ENCODE data around the gene SNTA1.
"Not testable (repeated sequence)": the region's sequence is repeated elsewhere in the genome, so short reads cannot be mapped to it uniquely, and the experiment has no call there.

Gene SNTA1

DNA sequence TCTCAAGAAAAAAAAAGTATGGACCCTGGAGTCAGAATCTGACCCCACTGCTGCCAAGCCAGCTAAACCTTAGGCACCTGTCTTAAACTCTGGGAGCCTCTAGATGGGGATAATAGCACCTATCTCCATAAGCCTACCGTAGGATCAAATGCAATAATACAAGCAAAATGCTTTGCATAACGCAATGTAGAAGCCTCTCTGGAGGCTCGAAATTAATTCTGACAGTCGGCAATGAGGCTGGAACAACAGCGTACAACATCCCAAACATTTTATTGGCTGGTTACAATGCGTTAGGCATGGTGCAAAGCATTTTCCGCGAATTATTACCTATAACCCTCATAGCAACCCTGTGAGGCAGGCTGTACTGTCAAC, 42.8 kb downstream of the SNTA1 start:
- in situ Hi-C loops (cut with HindIII; ENCODE audit: low sequenced_read_pairs), result no loop called here

DNA sequence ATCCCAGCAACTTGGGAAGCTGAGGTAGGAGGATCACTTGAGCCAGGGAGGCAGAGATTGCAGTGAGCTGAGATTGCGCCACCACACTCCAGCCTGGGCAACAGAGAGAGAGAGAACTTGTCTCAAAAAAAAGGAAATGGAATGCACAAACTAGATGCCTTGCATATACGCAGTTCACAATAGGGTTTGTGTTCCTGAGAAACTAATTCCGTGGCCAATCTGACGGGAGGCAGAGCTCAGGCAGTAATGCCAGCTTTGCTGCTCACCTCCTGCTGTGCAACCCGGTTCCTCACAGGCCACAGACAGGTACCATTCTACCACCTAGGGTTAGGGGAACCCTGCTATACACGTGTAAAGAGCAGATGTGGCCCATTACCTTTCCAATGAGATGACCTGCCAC, 43.6 kb downstream of the SNTA1 start:
- in situ Hi-C loops (cut with HindIII; ENCODE audit: low sequenced_read_pairs), result no loop called here

DNA sequence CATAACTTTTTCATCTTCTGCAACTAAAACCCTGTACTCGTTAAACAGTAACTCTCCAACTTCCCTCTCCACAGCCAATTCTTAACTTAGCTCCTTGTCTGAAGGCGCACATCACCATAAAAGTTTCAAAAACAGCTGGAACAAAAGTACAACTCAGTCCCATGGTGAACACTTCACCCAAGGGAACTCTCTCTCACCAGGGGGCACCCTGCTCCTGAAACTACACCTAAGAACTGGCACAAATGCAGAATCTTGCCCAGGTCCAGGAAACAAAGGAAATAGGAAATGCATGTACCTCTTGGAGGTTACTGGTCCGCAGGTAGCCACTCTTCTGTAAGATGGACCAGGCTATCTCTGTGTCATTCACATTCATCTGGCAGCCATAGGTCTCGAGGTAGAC, 48.8 kb downstream of the SNTA1 start:
- in situ Hi-C loops (cut with HindIII; ENCODE audit: low sequenced_read_pairs), result no loop called here

DNA sequence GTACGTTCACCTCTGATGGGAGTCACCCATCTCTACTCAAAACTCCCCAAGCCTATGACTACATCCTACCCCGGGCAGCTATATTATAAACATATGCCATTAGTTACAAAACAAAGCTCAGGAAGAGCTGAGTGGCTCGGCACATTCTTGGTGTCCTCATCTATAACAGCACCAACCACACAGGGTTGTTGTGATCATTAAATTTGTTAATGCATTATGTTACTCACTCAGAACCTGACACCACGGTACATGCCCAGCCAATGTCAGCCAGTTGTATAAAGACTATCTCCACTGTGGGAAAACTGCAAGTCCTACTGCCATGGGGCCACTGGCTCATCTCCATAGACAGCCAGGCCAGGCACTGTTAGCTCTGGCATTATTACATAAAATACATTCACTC, 50.0 kb downstream of the SNTA1 start:
- in situ Hi-C loops (cut with HindIII; ENCODE audit: low sequenced_read_pairs), result no loop called here

DNA sequence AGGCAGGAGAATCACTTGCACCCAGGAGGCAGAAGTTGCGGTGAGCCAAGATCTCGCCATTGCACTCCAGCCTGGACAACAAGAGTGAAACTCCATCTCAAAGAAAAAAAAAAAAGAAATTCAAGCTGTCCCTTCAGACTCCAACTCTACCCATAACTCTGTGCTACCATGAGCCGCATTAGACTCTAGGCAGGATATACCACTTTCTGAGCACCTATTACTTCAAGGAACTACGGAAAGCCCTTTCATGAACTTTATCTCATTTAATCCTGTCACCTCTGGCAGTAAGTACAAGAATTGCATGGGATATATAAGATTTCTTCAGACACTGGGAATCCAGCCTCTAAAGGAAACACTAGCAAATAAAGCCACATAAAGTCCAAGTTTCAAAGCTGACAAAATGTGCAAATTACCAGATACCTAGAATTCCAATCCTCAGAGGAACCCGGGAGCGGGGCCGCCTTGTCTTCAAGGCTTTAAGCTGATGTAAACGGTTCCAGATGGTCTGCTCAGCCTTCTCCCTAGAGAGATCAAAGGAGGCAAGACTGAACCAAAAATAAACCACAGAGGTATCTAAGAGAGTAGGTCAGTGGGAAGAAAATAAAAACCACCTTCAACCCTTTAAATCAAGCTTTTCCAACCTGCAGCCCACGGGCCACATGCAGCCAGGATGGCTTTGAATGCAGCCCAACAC, 51.7 kb downstream of the SNTA1 start:
- in situ Hi-C loops (cut with HindIII; ENCODE audit: low sequenced_read_pairs), result no loop called here

DNA sequence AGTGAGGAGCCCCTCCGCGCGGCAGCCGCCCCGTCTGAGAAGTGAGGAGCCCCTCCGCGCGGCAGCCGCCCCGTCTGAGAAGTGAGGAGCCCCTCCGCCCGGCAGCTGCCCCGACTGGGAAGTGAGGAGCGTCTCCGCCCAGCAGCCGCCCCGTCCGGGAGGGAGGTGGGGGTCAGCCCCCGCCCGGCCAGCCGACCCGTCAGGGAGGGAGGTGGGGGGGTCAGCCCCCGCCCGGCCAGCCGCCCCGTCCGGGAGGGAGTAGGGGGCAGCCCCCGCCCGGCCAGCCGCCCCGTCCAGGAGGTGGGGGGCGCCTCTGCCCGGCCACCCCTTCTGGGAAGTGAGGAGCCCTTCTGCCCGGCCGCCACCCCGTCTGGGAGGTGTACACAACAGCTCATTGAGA, 54.2 kb downstream of the SNTA1 start:
- in situ Hi-C loops (cut with HindIII; ENCODE audit: low sequenced_read_pairs), result not testable (repeated sequence)

DNA sequence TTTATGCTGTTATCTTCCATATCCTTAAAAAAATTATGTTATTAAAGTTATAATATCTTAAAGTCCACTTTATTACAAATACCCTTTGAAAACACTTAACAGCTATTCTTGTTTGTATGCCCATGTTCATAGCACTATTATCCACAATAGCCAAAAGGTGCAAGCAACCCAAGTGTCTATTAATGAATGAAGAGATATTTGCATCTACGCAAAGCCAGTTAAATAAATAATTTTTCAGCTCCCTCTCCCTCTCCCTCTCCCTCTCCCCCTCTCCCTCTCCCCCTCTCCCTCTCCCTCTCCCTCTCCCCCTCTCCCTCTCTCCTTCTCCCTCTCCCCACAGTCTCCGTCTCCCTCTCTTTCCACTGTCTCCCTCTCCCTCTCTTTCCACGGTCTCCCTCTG, 55.3 kb downstream of the SNTA1 start:
- in situ Hi-C loops (cut with HindIII; ENCODE audit: low sequenced_read_pairs), result no loop called here

DNA sequence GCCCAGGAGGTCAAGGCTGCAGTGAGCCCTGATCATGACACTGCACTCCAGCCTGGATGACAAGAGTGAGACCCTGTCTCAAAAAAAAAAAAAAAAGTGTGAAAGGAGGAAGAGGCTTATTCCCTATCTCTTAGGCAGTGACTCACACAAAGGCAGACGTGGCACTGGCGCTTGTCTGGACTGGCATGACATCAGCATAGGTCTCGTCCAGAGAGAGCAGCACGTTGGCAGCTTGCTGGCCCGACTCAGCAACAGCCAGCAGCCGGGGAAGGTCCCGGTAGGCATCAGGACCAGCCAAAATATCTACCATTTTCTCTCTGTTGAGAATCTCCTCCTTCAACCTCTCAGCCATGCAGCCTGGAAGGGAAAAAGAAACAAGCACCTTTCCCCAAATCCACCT, 56.4 kb downstream of the SNTA1 start:
- in situ Hi-C loops (cut with HindIII; ENCODE audit: low sequenced_read_pairs), result no loop called here

DNA sequence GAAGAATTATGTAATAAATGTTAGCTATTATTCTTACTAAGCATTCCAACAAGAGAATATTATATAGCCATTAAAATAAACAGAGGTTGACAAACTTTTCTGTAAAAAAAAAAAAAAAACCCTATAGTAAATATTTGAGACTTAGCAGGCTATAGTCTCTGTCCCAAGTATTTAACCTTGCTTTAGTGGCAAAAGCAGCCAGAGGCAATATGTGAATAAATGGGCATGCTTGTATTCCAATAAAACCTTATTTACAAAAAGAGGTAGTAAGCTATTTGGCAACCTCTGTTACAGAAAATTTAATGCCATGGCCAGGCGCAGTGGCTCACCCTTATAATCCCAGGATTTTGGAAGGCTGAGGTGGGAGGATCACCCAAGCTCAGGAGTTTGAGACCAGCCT, 56.9 kb downstream of the SNTA1 start:
- in situ Hi-C loops (cut with HindIII; ENCODE audit: low sequenced_read_pairs), result no loop called here

DNA sequence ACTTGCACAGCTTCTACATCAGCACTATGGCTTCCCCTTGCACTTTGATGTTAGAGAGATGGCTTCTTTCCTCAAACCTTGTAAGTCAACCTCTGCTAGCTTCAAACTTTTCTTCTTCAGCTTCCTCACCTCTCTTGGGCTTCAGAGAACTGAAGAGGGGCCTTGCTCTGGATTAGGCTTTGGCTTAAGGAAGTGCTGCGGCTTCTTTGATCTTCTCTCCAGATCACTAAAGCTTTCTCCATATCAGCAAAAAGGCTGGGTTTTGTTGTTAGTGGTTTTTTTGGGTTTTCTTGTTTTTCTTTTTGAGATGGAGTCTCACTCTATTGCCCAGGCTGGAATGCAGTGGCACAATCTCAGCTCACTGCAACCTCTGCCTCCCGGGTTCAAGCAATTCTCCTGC, 66.2 kb downstream of the SNTA1 start:
- in situ Hi-C loops (cut with HindIII; ENCODE audit: low sequenced_read_pairs), result no loop called here

DNA sequence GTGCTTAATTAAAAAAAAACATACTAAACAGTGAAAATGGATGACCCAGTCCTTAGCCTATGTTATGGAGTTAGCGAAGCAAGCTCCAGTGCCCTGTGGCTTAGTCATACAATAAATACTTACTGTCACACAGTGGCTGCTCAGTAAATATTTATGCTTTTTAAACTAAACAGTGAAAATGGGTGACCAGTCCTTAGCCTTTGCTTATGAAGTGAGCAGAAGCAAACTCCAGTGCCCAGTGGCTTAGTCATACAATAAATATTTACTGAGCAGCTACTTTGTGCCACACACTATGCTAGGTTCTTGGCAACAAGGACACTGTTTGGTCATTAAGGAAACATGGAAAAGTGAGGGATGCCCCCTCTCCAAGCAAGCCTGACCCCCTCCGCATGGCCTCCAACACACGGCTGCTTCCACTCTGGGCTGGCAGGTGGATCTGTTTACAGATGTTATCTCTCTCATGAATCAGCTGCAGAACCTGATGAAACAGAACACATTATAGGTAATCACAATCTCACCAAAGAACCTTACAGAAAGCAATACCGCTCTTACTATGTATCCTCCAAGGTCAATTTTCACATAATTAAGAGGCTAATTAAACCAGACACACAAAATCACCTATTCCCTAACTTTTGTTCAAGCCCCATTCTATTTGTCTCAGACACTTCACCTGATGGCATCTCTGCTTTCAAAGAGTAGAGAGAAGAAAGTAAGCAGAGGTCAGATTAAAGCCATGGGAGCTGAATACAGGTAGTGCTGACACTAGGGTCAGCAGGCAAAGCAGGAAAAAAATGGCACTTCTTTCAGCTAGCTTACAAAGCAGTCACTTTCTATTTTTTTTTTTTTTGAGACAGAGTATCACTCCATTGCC, 69.6 kb downstream of the SNTA1 start:
- in situ Hi-C loops (cut with HindIII; ENCODE audit: low sequenced_read_pairs), result no loop called here

DNA sequence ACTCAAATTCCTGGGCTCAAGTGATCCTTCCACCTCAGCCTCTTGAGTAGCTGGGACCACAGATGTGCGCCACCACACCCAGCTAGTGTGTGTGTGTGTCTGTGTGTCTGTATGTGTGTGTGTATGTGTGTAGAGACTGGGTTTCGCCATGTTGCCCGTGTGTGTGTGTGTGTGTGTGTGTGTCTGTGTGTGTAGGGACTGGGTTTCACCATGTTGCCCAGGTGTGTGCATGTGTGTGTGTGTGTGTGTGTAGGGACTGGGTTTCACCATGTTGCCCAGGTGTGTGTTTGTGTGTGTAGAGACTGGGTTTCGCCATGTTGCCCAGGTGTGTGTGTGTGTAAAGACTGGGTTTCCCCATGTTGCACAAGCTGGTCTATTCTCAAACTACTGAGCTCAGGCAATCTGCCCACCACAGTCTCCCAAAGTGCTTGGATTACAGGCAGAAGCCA, 70.5 kb downstream of the SNTA1 start:
- in situ Hi-C loops (cut with HindIII; ENCODE audit: low sequenced_read_pairs), result no loop called here

DNA sequence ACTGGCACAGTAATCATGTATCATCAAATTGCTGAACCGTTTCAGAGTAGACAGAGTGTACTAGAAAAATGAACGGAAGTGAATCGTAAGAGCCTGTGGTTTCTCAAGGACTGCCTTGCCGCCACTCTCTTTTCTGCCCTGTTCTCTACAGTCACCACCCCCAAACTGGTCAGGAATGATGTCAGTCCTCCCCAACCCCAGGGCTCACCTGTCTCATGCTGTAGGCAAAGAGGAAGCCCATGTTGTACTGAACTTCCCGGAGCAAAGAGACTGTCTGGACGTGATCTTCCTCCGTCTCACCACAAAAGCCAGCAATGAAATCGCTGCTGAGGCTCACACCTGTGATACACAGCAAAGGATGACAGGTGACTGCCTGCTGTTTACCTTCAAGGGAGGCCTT, 73.3 kb downstream of the SNTA1 start:
- in situ Hi-C loops (cut with HindIII; ENCODE audit: low sequenced_read_pairs), result no loop called here

DNA sequence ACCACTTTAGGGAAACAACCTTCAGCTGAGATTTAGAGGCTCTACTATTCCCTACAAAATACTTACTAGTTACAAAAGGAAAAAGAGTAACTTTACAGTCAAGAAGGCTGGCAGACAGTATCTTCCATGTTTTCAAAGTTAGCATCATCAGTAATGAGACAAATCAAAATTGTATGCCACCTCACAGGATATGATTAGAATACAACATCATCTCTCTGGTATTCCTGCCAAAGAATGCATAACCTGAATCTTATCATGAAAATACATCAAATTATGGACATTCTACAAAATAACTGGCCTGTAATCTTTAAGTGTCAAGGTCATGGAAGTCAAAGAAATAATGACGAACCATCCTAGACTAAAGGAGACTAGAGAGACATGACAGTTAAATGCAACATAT, 80.7 kb downstream of the SNTA1 start:
- in situ Hi-C loops (cut with HindIII; ENCODE audit: low sequenced_read_pairs), result no loop called here

DNA sequence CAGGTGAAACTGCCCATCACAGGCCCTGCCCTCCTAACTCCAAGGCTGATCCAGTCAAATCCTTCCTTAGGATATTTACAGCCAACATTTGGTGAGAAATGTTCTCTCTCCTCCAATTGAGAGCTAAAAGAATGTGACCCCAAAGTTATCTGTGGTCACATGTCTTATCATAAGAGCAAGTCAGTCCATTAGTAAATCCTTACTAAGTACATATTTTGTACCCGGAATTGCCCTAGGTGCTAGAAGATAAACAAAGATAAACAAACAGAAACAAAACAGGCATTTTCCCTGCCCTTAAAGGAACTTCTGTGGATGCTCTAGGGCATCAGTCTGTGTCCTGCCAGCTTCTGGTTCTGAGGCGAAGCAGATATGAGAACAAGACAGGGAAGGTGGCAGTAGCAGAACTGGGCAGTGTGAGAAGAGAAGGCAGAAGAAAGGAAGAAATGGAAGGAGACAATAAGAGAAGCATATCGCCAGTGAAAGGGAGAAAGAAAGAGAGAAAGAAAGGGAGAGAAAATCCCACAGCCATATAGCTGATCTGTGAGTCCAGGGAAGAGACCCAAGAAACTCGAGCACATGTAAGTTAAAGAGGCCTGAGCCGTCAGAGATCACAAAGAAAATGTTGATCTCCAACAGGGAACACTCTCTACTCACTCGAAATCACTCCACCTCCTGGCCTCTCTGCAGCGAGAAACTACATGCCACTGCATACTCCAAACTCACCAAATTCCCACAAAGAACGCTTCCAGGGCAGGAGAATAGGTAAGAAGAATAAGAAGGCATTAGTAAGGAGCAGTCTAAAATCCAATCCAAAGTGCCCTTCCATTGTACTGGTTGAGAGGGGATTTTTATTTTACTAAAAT, 83.9 kb downstream of the SNTA1 start:
- in situ Hi-C loops (cut with HindIII; ENCODE audit: low sequenced_read_pairs), result no loop called here
